H54 (cell line): Measurements from ENCODE around the gene ODC1.
A peak's percentile ranks its signal among the peaks of the same experiment; 100 is the strongest.

Experiments
- DNase-seq: peaks from one replicate; pipeline ENCODE4 v3.0.0; 2011; ENCODE audit warnings: low spot score, mixed read lengths; ENCODE audit not compliant: insufficient read length
- FAIRE-seq: peaks from 3 replicates; lab custom pipeline; 2011; peaks lifted over from hg19 to GRCh38; lab: Jason Lieb, UNC
- POLR2A ChIP-seq: IDR thresholded peaks from 2 replicates; pipeline ENCODE4 v1.6.1; 2011; ENCODE audit warnings: low read depth, mild to moderate bottlenecking, low read length

The ODC1 gene

DNA sequence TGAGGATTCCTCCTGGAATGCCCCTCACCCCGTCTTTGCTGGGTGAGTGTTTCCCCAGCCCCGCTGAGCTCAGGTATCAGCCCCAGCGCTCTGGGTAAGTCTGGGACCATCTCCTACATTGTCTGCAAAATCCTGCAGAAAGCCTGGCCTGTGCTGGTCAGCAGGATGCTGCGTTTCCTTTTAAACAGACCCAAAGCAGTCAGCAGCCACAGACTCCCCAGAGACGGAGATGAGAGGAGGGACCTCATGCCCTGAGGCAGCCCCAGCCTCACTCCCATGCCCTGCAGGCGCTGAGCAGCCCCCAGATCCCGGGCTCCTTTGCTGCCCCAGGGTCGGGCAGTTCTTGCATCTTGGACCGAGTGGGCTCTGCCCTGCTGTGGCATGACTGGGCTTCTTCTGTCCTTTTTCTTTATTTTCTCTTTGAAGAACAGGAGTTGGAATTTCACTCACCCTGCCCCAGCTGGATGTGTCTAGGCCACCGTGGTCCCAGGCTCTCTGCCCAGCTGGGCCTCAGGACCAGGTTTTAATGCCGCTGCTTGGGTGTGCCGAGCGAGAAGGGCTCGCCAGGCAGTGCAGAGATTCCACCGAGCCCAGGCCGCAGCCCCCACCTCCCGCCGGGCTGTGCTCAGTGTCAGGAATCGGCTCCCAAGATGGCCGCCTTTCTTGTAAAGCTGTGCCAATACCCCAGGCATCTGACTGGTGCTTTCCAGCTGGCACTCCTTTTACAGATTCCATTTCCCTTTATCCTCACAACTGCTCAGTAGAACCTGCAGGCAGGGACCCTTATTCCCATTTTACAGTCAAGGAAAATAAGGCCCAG lies 43.6 kb downstream of the ODC1 start:
- FAIRE-seq = no peak
- no peak for TF ChIP-seq POLR2A

GRCh38 chr2:10402653-10403215 lies 45.4 kb downstream of the ODC1 start:
- DNase-seq = no peak

More for the DNA sequence above, 43.6 kb downstream of the ODC1 start:
- no peak for DNase-seq

DNA sequence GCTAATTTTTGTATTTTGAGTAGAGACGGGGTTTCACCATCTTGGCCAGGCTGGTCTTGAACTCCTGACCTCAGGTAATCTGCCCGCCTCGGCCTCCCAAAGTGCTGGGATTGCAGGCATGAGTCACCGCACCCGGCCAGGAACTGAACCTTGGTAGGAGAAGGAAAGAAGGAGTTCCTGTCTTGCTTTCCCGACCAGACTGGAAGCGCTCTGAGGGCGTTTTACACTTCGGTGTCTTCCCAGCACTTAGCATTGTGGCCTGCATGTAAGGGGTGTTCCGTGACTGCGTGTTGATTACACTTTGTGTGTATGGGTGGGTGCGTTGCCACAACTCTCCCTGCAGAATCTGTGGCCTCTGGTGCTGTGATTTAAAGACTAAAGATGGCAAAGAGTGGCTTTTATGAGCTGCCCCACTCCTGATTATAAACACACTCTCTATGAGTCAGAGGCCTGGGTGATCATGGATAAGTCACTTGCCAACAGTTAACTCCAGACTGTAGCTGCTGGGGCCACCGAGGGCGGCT lies 46.0 kb downstream of the ODC1 start:
- no peak for FAIRE-seq

More at GRCh38 chr2:10402653-10403215, 45.4 kb downstream of the ODC1 start:
- no peak for FAIRE-seq
- no peak for TF ChIP-seq POLR2A

DNA sequence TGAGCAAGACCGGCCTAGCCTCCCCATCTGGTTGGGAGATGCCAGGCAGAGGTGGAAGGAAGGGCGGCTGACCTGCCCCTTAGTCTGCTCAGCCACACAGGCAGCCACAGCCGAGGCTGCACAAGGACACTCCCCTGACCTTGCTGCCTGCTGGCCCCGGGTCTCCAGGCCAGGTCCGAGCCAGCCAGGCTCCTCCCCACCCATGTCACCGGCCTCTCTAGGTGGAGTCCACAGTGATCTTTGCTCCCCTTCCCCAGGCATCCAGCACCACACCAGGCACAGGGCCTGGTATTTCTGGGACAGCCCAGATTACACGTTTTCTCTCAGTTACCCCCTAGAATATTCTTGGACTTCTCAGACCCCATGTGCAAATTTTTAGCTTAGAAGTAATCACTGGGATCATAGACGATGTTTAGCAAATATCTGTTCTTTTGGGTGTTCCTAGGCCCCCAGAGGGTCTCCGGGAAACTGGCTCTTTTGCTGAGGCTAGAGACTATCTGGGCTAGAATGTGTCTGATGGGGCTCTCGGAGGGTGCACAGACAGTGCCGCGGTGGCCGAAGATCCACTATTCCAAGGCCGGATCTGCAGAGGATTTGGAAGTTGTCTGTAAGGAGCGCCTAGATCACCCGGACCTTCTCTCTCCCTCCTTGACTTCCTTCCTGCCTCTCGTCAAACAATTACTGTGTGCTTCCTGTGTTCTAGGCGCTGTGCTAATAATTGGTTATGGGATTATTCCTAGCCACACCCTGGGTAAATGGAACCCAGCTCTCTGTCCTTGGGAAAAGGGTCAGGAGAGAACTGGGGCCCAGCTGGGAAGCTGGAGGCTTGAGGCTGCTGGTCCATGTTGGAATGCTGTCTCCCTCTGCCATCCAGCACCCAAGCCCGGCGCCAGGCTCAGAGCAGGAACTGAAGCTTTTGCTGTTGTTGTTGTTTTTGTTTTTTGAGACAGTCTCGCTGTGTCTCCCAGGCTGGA lies 46.9 kb downstream of the ODC1 start:
- no peak for TF ChIP-seq POLR2A
- FAIRE-seq (no peak), DNase-seq (no peak)

More for the DNA sequence above, 46.0 kb downstream of the ODC1 start:
- peak; percentile 84 for DNase-seq
- no peak for TF ChIP-seq POLR2A

DNA sequence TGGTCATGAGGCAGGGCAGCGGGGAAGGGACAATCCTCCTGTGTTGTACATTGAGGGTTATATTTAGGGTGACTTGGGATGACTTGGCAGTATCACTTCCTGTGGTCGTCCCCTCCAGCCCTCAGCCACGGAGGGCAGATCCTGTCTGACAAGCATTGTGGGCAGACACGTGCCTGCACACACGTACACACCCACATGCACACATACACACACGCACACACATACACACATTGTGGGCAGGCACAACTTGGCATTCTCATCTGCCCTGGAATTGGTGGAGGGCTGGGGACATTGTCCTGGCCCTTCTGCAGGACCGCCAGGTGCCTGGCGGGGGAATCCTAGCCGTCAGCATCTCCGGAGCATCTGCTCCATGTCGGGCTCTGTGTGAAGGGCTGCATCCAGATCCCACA lies 47.6 kb downstream of the ODC1 start:
- FAIRE-seq (no peak), DNase-seq (no peak)
- TF ChIP-seq POLR2A = no peak

GRCh38 chr2:10400002-10400401 lies 48.1 kb downstream of the ODC1 start:
- FAIRE-seq (no peak), DNase-seq (no peak)
- no peak for TF ChIP-seq POLR2A

DNA sequence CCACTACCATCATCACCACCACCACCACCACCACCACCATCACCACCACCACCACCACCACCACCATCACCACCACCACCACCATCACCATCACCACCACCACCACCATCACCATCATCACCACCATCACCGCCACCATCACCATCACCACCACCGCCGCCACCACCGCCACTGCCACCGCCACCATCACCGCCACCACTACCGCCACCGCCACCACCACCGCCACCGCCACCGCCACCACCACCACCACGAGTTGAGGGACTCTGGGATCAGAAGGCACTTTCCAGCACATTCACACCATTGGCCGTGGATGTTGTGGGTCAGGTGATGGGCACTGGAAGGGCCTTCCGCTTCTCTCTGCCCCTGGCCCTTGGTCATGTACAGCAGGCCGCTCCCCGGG lies 48.8 kb downstream of the ODC1 start:
- no peak for TF ChIP-seq POLR2A
- DNase-seq (no peak), FAIRE-seq (no peak)

DNA sequence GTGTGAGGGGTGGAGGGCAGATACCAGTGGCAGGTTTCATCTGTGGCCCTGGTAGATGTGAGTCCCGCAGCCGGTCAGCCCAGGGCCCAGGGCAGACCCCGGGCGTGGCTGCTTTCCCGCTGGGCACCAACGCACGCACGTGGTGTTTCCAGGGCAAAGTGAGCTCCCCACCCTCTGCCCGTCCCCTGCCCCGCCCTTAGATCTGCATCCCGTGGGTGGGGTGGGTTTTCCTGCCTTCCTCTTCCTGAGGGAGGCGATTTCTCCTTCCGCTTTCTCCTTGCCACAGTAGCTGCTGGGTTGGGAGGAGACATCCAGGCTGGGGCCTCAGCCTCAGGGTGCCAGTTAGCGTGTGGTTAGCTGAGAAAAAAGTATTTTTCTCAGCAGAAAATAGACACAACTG lies 49.6 kb downstream of the ODC1 start:
- no peak for TF ChIP-seq POLR2A
- DNase-seq (no peak), FAIRE-seq (no peak)

- FAIRE-seq (no peak), DNase-seq (no peak)
- TF ChIP-seq POLR2A = no peak
These were observed 50.2 kb downstream of the ODC1 start for GRCh38 chr2:10397878-10398277.

DNA sequence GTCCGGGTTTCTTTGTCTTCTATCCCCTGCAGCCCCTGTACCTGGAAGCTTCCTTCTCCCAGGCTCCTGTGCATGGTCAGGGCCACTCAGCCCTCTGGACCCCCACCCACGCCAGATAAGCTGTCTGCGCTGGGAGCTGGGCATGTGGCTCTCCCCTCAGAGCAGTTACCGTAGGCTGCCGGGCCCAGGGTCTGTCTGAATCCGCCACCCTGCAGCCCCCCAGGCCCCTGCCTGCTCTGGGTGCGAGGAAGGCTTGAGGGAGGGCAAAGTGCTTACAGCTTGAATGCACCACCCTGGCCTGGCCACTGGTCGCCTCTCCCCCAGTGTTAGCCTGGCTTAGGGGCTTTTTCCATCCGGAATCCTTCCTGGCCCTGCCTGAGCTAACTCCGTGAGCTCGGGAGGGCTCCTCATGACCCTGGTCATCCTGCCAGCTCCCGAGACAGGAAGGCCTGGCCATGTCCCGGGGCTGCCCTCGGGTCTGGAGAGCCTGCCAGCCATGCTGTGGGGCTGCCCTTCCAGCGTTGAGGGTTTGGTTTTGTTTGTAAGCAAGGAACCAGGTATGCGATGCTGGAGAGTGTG lies 50.7 kb downstream of the ODC1 start:
- TF ChIP-seq POLR2A = no peak
- DNase-seq (no peak), FAIRE-seq (no peak)

DNA sequence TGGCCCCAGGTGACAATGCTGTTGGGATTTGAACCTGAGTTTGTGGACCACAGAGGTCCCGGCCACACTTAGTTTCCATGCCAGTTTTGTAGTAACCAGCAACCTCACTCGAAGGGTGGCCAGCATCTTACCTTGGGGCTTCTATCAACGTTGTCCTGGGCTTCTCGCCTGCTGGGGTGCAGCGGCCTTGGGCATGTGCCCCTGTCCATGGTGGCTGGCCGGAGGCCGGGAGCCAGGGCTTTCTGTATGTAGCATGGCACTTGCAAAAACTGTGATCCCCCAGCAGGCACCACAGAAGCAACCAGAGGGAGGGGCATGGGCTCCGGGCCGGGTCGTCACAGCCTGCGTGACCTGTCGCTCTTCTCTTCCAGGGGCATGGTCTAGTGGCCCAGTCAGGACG lies 51.7 kb downstream of the ODC1 start:
- TF ChIP-seq POLR2A = no peak
- FAIRE-seq = no peak

DNA sequence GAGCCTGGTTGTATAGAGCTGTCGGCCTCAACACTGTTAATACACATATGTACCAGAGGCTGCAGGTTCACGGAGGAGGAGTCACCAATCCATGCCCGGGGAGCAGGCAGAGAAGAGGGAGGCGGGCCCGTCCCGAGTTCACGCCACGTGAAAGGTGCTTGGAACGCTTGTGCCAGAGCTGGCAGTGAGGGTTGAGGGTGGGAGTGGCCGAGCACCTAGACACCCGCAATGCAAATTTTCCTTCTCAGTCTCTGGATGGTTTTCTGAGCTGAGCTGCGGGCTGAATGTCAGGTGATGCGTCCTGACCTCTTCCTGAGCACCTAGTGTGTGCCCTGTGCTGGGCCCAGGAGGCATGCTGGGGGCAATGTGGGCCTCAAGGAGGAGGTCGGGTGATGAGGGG lies 52.2 kb downstream of the ODC1 start:
- no peak for FAIRE-seq
- no peak for TF ChIP-seq POLR2A

More for the DNA sequence above, 51.7 kb downstream of the ODC1 start:
- no peak for DNase-seq

DNA sequence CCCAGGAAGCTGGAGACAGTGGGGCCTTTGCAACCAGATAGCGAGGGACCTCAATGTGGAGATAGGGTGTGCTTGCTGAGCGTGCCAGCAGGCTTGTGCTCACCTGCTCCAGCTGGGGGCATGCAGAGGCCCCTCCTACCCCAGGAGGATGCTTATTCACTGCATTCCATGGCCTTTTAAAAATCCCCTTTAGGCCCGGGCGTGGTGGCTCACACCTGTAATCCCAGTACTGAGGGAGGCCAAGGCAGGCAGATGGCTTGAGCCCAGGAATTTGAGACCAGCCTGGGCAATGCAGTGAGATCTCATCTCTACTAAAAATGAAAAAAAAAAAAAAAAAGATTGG lies 54.5 kb downstream of the ODC1 start:
- no peak for TF ChIP-seq POLR2A
- DNase-seq (no peak), FAIRE-seq (no peak)

More for the DNA sequence above, 52.2 kb downstream of the ODC1 start:
- DNase-seq = no peak
